UCSD-AML1 (cell line): ENCODE results near the gene FCRL5.
"Not testable (repeated sequence)": the region's sequence is repeated elsewhere in the genome, so short reads cannot be mapped to it uniquely, and the experiment has no call there.

Experiments
- DNase-seq: peaks from one replicate; lab custom pipeline; 2025; ENCODE audit not compliant: unreplicated experiment; lab: John Stamatoyannopoulos, UW

Gene FCRL5

GRCh38 chr1:157488156-157488555, 64.2 kb downstream of the FCRL5 start:
- DNase-seq, result no peak

GRCh38 chr1:157487504-157487903, 64.8 kb downstream of the FCRL5 start:
- no peak for DNase-seq

- no peak for DNase-seq
These were observed 65.2 kb downstream of the FCRL5 start for GRCh38 chr1:157487096-157487495.

GRCh38 chr1:157486400-157486799, 65.9 kb downstream of the FCRL5 start:
- DNase-seq, result not testable (repeated sequence)

GRCh38 chr1:157485793-157486192, 66.5 kb downstream of the FCRL5 start:
- no peak for DNase-seq

GRCh38 chr1:157484573-157484972, 67.7 kb downstream of the FCRL5 start:
- no peak for DNase-seq

GRCh38 chr1:157483635-157484034, 68.7 kb downstream of the FCRL5 start:
- DNase-seq, result no peak

- DNase-seq, result no peak
These were observed 69.6 kb downstream of the FCRL5 start for GRCh38 chr1:157482717-157483116.

GRCh38 chr1:157482174-157482573, 70.1 kb downstream of the FCRL5 start:
- DNase-seq, result no peak

- DNase-seq, result no peak
These were observed 74.3 kb downstream of the FCRL5 start for GRCh38 chr1:157478030-157478429.

GRCh38 chr1:157477419-157477818, 74.9 kb downstream of the FCRL5 start:
- DNase-seq, result no peak

- DNase-seq, result no peak
These were observed 79.4 kb downstream of the FCRL5 start for GRCh38 chr1:157472959-157473358.

GRCh38 chr1:157472056-157472701, 80.1 kb downstream of the FCRL5 start:
- no peak for DNase-seq

- DNase-seq, result no peak
These were observed 80.8 kb downstream of the FCRL5 start for GRCh38 chr1:157471531-157471930.

- DNase-seq, result peak; percentile 24
These were observed 82.3 kb downstream of the FCRL5 start for GRCh38 chr1:157469752-157470675.

GRCh38 chr1:157469300-157469699, 83.0 kb downstream of the FCRL5 start:
- DNase-seq, result no peak

- peak; percentile 27 for DNase-seq
These were observed 86.3 kb downstream of the FCRL5 start for GRCh38 chr1:157466011-157466410.
